ENCODE results near the gene KIAA1671. TPM values are rescaled to one million over a fixed set of nuclear protein-coding genes. Genes with fewer than 3 reads are reported as not detected.

The KIAA1671 gene
- total and polyA plus RNA-seq, 2 of the 4 experiments (the other 2 are of a cell fraction): 0.02 TPM; not detected in 1

DNA sequence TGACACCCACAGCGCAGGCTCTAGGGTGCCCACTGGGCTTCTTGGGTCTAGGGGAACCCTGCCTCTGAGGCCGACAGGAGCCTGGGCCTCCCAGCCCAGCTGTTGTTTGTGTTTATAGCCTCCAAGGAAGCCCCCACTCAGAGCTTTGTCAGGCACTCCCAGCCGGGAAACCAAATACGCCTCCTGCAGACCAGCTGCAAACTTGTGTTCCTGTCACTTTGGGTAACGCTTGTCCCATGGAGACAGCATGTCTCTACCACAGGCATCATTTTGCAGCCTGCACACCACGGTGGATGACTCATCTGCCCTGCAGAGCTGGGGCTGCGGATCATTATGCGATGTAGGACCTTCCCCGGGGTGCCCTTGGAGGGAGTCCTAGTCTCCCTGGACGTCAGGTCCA lies 206.5 kb downstream of the KIAA1671 start:
- H4K5ac ChIP-seq (ENCODE audit: low read depth, low read length): no peak overlapping the region
- no peak overlapping the region for H3K23ac ChIP-seq (ENCODE audit: low read depth, low read length)
- no peak overlapping the region for H3K27ac ChIP-seq (ENCODE audit: insufficient read depth, low read length)
- no TSS peak for BruUV-seq (replicated peaks)
- H3K4me1 ChIP-seq (ENCODE audit: control insufficient read depth, insufficient read depth, low read length): no peaks in the 10 kb centered on the region
- peak overlapping the region; percentile 28 for H2AFZ ChIP-seq (replicated peaks; ENCODE audit: low read length, poor library complexity)
- H4K20me1 ChIP-seq (ENCODE audit: insufficient read depth, low read length): no peaks in the 10 kb centered on the region
- H2AK5ac ChIP-seq (ENCODE audit: low read depth, low read length): no peak overlapping the region
- H3K9me1 ChIP-seq (ENCODE audit: insufficient read depth, low read length): no peaks in the 10 kb centered on the region
- ChIA-PET POLR2A (ENCODE audit: unreplicated experiment) (no interaction called here), CTCF (no interaction called here)
- no peaks in the 10 kb centered on the region for H3K36me3 ChIP-seq (ENCODE audit: control insufficient read depth, insufficient read depth, low read length)
- no peak overlapping the region for H3K4me3 ChIP-seq (ENCODE audit: insufficient read depth, low read depth, low read length)
- no peak overlapping the region for H2BK5ac ChIP-seq (ENCODE audit: low read depth, low read length, poor library complexity, severe bottlenecking)
- no peak overlapping the region for H2BK120ac ChIP-seq (ENCODE audit: low read depth, low read length)
- ATAC-seq (ENCODE audit: low read depth): no peak
- no peak for DNase-seq
- H2BK15ac ChIP-seq (ENCODE audit: low read depth, low read length): no peak overlapping the region
- intact Hi-C loops (cut with micrococcal nuclease): no loop called here
- no peaks in the 10 kb centered on the region for H3K79me1 ChIP-seq (ENCODE audit: low read depth in 1 of 2, low read length in 2 of 2)
- no peak overlapping the region for H2BK20ac ChIP-seq (ENCODE audit: low read depth, low read length)
- no peak overlapping the region for H3K9ac ChIP-seq (ENCODE audit: low read depth, low read length)
- H4K8ac ChIP-seq (ENCODE audit: low read depth in 2 of 2, low read length in 2 of 2): no peak overlapping the region
- dilution Hi-C loops (cut with HindIII; ENCODE audit: low sequenced_read_pairs, unreplicated experiment): no loop called here
- H3K9me3 ChIP-seq (ENCODE audit: control insufficient read depth, insufficient read depth, low read length): no peaks in the 10 kb centered on the region
- no peak overlapping the region for H2AK9ac ChIP-seq (replicated peaks; ENCODE audit: low read depth, low read length, poor library complexity)
- H3K4ac ChIP-seq (ENCODE audit: low read depth, low read length): no peak overlapping the region
- whole genome bisulfite sequencing, 2 experiments (ENCODE audit: extremely low coverage in 2 of 2, insufficient read length in 1 of 2): 50% methylated on average over 2 of the region's 10 CpGs; no CpG with 5 or more reads in 1 of the 2 experiments
- no peak overlapping the region for H3K18ac ChIP-seq (ENCODE audit: low read depth, low read length)
- in situ Hi-C loops (cut with MboI; ENCODE audit: low sequenced_read_pairs): no loop called here
- no peak overlapping the region for H3K4me2 ChIP-seq (ENCODE audit: low read depth, low read length)
- no peaks in the 10 kb centered on the region for H3K27me3 ChIP-seq (ENCODE audit: control insufficient read depth, insufficient read depth, low read length)
- H4K91ac ChIP-seq (ENCODE audit: insufficient read depth, low read depth, low read length): no peak overlapping the region
- no peak overlapping the region for H3K14ac ChIP-seq (replicated peaks; ENCODE audit: low read depth, low read length)
- TF ChIP-seq CHD1 (IDR thresholded peaks at IDR 0.05; ENCODE audit: low read depth, low read length) (no peak), BHLHE40 (IDR thresholded peaks at IDR 0.05; ENCODE audit: low read depth, low read length) (no peak), RFX5 (IDR thresholded peaks at IDR 0.05; ENCODE audit: low read depth, low read length) (no peak), MXI1 (IDR thresholded peaks at IDR 0.05; ENCODE audit: borderline replicate concordance, low read depth, low read length) (no peak), NFE2L2 (IDR thresholded peaks at IDR 0.05; ENCODE audit: low read depth, low read length) (no peak)
- TF ChIP-seq, protein P1, sequence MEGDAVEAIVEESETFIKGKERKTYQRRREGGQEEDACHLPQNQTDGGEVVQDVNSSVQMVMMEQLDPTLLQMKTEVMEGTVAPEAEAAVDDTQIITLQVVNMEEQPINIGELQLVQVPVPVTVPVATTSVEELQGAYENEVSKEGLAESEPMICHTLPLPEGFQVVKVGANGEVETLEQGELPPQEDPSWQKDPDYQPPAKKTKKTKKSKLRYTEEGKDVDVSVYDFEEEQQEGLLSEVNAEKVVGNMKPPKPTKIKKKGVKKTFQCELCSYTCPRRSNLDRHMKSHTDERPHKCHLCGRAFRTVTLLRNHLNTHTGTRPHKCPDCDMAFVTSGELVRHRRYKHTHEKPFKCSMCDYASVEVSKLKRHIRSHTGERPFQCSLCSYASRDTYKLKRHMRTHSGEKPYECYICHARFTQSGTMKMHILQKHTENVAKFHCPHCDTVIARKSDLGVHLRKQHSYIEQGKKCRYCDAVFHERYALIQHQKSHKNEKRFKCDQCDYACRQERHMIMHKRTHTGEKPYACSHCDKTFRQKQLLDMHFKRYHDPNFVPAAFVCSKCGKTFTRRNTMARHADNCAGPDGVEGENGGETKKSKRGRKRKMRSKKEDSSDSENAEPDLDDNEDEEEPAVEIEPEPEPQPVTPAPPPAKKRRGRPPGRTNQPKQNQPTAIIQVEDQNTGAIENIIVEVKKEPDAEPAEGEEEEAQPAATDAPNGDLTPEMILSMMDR (conservative IDR thresholded peaks at IDR 0.05; ENCODE audit: low read depth, low read length): no peak
- no peak overlapping the region for H3K56ac ChIP-seq (ENCODE audit: extremely low read depth, insufficient read depth, low read length)
